Neuronal stem cell (in vitro differentiated cells): Measurements from ENCODE around the gene GPHN.

ENCODE experiments used
- DNase-seq: peaks from one replicate; pipeline ENCODE4 v3.0.0-alpha.2; 2013; ENCODE audit warnings: low spot score
- H2AFZ ChIP-seq: one replicate; pipeline ENCODE4 v1.6.1; 2013; ENCODE audit warnings: mild to moderate bottlenecking, low read length, inconsistent platforms
- H2AK5ac ChIP-seq: 2 replicates; pipeline ENCODE4 v1.6.1; 2013; ENCODE audit warnings: low read depth, mild to moderate bottlenecking, inconsistent platforms, low read length, moderate library complexity, mixed read lengths
- H2BK120ac ChIP-seq: 2 replicates; pipeline ENCODE4 v1.6.1; 2013; ENCODE audit warnings: low read depth, mild to moderate bottlenecking, inconsistent platforms, low read length, moderate library complexity, mixed read lengths
- H2BK12ac ChIP-seq: one replicate; pipeline ENCODE4 v1.6.1; 2013; ENCODE audit warnings: low read length, inconsistent platforms
- H2BK15ac ChIP-seq: 2 replicates; pipeline ENCODE4 v1.6.1; 2013; ENCODE audit warnings: mild to moderate bottlenecking, low read length, inconsistent platforms, mixed read lengths
- H2BK5ac ChIP-seq: one replicate; pipeline ENCODE4 v1.6.1; 2013; ENCODE audit warnings: inconsistent platforms, mild to moderate bottlenecking, low read length, moderate library complexity
- H3K14ac ChIP-seq: one replicate; pipeline ENCODE4 v1.6.1; 2013; ENCODE audit warnings: low read length, inconsistent platforms
- H3K18ac ChIP-seq: 2 replicates; pipeline ENCODE4 v1.6.1; 2013; ENCODE audit warnings: low read length, inconsistent platforms
- H3K23ac ChIP-seq: 2 replicates; pipeline ENCODE4 v1.6.1; 2013; ENCODE audit warnings: low read depth, mild to moderate bottlenecking, mixed read lengths, low read length, inconsistent platforms; ENCODE audit not compliant: poor library complexity
- H3K27ac ChIP-seq: replicated peaks from 3 replicates; pipeline ENCODE4 v1.5.1; 2013; ENCODE audit warnings: low read length, inconsistent platforms
- H3K27me3 ChIP-seq, 3 experiments: 2 replicates each; pipeline ENCODE4 v1.6.1; 2013; ENCODE audit warnings: low read length in 3 of 3, mild to moderate bottlenecking in 2 of 3, inconsistent platforms in 1 of 3, low read depth in 1 of 3, mixed read lengths in 1 of 3, moderate library complexity in 1 of 3; ENCODE audit not compliant: control insufficient read depth in 3 of 3, insufficient read depth in 3 of 3
- H3K36me3 ChIP-seq, 2 donors: replicated peaks in 1 of 2; 2 replicates each; pipeline ENCODE4 v1.6.1; 2013; ENCODE audit warnings: low read length in 2 of 2; ENCODE audit not compliant: control insufficient read depth in 2 of 2, insufficient read depth in 2 of 2
- H3K4ac ChIP-seq: 2 replicates; pipeline ENCODE4 v1.6.1; 2013; ENCODE audit warnings: inconsistent platforms, mild to moderate bottlenecking, low read length, moderate library complexity
- H3K4me1 ChIP-seq, 2 donors: 1 replicate in 1 of 2; 2 replicates in 1 of 2; pipeline ENCODE4 v1.6.1; 2013; ENCODE audit warnings: low read length in 2 of 2, low read depth in 1 of 2; ENCODE audit not compliant: control insufficient read depth in 2 of 2, insufficient read depth in 1 of 2
- H3K4me2 ChIP-seq: one replicate; pipeline ENCODE4 v1.6.1; 2013; ENCODE audit warnings: mild to moderate bottlenecking, low read length, inconsistent platforms; ENCODE audit not compliant: insufficient read depth, poor library complexity, severe bottlenecking
- H3K4me3 ChIP-seq, 2 donors: 2 replicates each; pipeline ENCODE4 v1.5.1; 2013; ENCODE audit warnings: low read length in 2 of 2, mild to moderate bottlenecking in 2 of 2, inconsistent platforms in 1 of 2, moderate library complexity in 1 of 2
- H3K79me1 ChIP-seq: one replicate; pipeline ENCODE4 v1.6.1; 2013; ENCODE audit warnings: low read depth, mild to moderate bottlenecking, inconsistent platforms, low read length, moderate library complexity
- H3K9ac ChIP-seq: one replicate; pipeline ENCODE4 v1.6.1; 2013; ENCODE audit warnings: mild to moderate bottlenecking, low read depth, low read length, inconsistent platforms; ENCODE audit not compliant: poor library complexity
- H3K9me3 ChIP-seq, 2 donors: replicated peaks in 1 of 2; 2 replicates each; pipeline versions ENCODE3 to v1.6.1; 2013; ENCODE audit warnings: low read length in 2 of 2, mild to moderate bottlenecking in 2 of 2, inconsistent platforms in 1 of 2, low read depth in 1 of 2, mixed read lengths in 1 of 2, moderate library complexity in 1 of 2; ENCODE audit not compliant: control insufficient read depth in 2 of 2, insufficient read depth in 1 of 2
- H4K8ac ChIP-seq: one replicate; pipeline ENCODE4 v1.6.1; 2013; ENCODE audit warnings: low read depth, mild to moderate bottlenecking, inconsistent platforms, low read length, moderate library complexity
- H4K91ac ChIP-seq: one replicate; pipeline ENCODE4 v1.6.1; 2013; ENCODE audit warnings: low read length, low read depth, mild to moderate bottlenecking, inconsistent platforms; ENCODE audit not compliant: poor library complexity
- WGBS, 2 donors: extraction: QIAGEN DNeasy Blood & Tissue Kit; methylation state at CpG; one replicate each; pipeline ENCODE4 v1.1.7; 2013; ENCODE audit warnings: missing lambda C conversion rate in 2 of 2, mixed read lengths in 1 of 2; ENCODE audit not compliant: insufficient read length in 2 of 2, insufficient replicate concordance in 1 of 2; ENCODE audit errors: extremely low coverage in 2 of 2; 5-methylcytosine and 5-hydroxymethylcytosine counted together

GPHN gene

GRCh38 chr14:67131691-67132090 is 623.7 kb downstream of the GPHN start:
- Histone ChIP-seq H3K27ac (no peak overlapping the region), H3K4me3 (no peak overlapping the region), H3K79me1 (no peaks in the 10 kb centered on the region), H3K14ac (no peak overlapping the region), H2BK5ac (no peak overlapping the region), H2BK120ac (no peak overlapping the region), H2AFZ (no peak overlapping the region), H2BK12ac (no peak overlapping the region), H2BK15ac (no peak overlapping the region), H3K27me3 (no peaks in the 10 kb centered on the region), H3K4me1 (no peaks in the 10 kb centered on the region), H3K9ac (no peak overlapping the region), H3K36me3 (peaks cover 0 to 4% of the 10 kb centered on the region in 2 donors), H4K8ac (no peak overlapping the region), H3K18ac (no peak overlapping the region), H3K23ac (no peak overlapping the region), H3K4ac (no peak overlapping the region), H4K91ac (no peak overlapping the region), H3K4me2 (no peak overlapping the region), H2AK5ac (no peak overlapping the region), H3K9me3 (peaks cover 0 to 11% of the 10 kb centered on the region in 2 donors)
- no CpG with 5 or more reads among the region's 1 CpG for WGBS, 2 donors
- no peak for DNase-seq

- Histone ChIP-seq H2AFZ (no peak overlapping the region), H3K4me2 (no peak overlapping the region), H2BK120ac (no peak overlapping the region), H3K18ac (no peak overlapping the region), H4K91ac (no peak overlapping the region), H2AK5ac (no peak overlapping the region), H3K14ac (no peak overlapping the region), H3K4ac (no peak overlapping the region), H3K23ac (no peak overlapping the region), H3K36me3 (peaks cover 0 to 4% of the 10 kb centered on the region in 2 donors), H3K27me3 (no peaks in the 10 kb centered on the region), H2BK15ac (no peak overlapping the region), H3K79me1 (no peaks in the 10 kb centered on the region), H3K9ac (no peak overlapping the region), H4K8ac (no peak overlapping the region), H3K9me3 (peaks cover 0 to 11% of the 10 kb centered on the region in 2 donors), H2BK12ac (no peak overlapping the region), H3K4me3 (no peak overlapping the region), H3K4me1 (no peaks in the 10 kb centered on the region), H3K27ac (no peak overlapping the region), H2BK5ac (no peak overlapping the region)
- DNase-seq, result no peak
These were observed 625.2 kb downstream of the GPHN start for GRCh38 chr14:67133144-67133543.

- WGBS, 2 donors, result no CpG with 5 or more reads among the region's 3 CpGs
- Histone ChIP-seq H3K4ac (no peak overlapping the region), H2AK5ac (no peak overlapping the region), H2BK15ac (no peak overlapping the region), H3K4me1 (no peaks in the 10 kb centered on the region), H3K36me3 (peaks cover 0 to 4% of the 10 kb centered on the region in 2 donors), H3K14ac (no peak overlapping the region), H3K27me3 (no peaks in the 10 kb centered on the region), H4K8ac (no peak overlapping the region), H2AFZ (no peak overlapping the region), H2BK120ac (no peak overlapping the region), H4K91ac (no peak overlapping the region), H2BK5ac (no peak overlapping the region), H3K18ac (no peak overlapping the region), H3K23ac (no peak overlapping the region), H3K79me1 (no peaks in the 10 kb centered on the region), H2BK12ac (no peak overlapping the region), H3K4me3 (no peak overlapping the region), H3K4me2 (no peak overlapping the region), H3K27ac (no peak overlapping the region), H3K9me3 (peaks cover 0 to 11% of the 10 kb centered on the region in 2 donors), H3K9ac (no peak overlapping the region)
- no peak for DNase-seq
These were observed 625.9 kb downstream of the GPHN start for GRCh38 chr14:67133595-67134441.

- no peak overlapping the region for H3K4ac ChIP-seq
These were observed 629.9 kb downstream of the GPHN start for GRCh38 chr14:67137744-67138371.

More at GRCh38 chr14:67137744-67138371, 629.9 kb downstream of the GPHN start:
- H4K8ac ChIP-seq, result no peak overlapping the region
- H3K36me3 ChIP-seq, result no peaks in the 10 kb centered on the region
- H3K18ac ChIP-seq, result no peak overlapping the region
- H2BK5ac ChIP-seq, result no peak overlapping the region
- no peaks in the 10 kb centered on the region for H3K79me1 ChIP-seq
- H2BK15ac ChIP-seq, result no peak overlapping the region
- no peak overlapping the region for H3K27ac ChIP-seq
- H3K14ac ChIP-seq, result no peak overlapping the region
- H2AFZ ChIP-seq, result no peak overlapping the region
- no peak overlapping the region for H4K91ac ChIP-seq
- H2BK120ac ChIP-seq, result no peak overlapping the region
- no peaks in the 10 kb centered on the region for H3K9me3 ChIP-seq
- no peaks in the 10 kb centered on the region for H3K4me1 ChIP-seq
- no peak overlapping the region for H3K4me2 ChIP-seq
- no peak overlapping the region for H3K23ac ChIP-seq
- H3K9ac ChIP-seq, result no peak overlapping the region
- no peak overlapping the region for H2BK12ac ChIP-seq
- no peaks in the 10 kb centered on the region for H3K27me3 ChIP-seq
- H2AK5ac ChIP-seq, result no peak overlapping the region
- H3K4me3 ChIP-seq, result no peak overlapping the region
- DNase-seq, result no peak
